Middle frontal gyrus (tissue), 1 donor: Measurements from ENCODE around the gene ITCH.
"Not testable (repeated sequence)": the region's sequence is repeated elsewhere in the genome, so short reads cannot be mapped to it uniquely, and the experiment has no call there.

Experiments used
- DNase-seq: peaks from one replicate; pipeline ENCODE4 v3.0.0-alpha.2; 2015; ENCODE audit warnings: low spot score; ENCODE audit errors: extremely low spot score

ITCH gene

DNA sequence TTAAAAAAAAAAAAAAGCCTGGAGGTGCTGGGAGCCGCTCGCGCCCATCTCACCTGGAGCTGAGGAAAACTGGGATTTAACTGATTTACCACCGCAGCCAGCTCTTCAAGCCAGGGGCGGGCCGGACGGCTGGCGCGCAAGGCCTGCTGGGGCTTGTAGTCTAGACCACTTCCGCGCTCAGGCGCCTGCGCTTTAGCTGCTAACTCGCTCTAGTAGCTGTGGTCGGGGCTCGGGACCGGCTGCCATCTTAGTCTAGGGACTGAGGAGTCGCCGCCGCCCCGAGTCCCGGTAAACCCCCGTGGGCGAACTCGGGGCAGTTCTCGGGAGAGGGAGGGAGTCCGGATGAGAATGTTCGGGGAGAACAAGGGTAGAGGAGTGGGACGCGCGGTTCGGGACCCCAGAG lies at the start of gene ITCH:
Gene ITCH, plus strand, starts transcription at position 212 of the 403 bp plus-strand sequence. CDS start 30,539 bp downstream, outside the sequence.
- DNase-seq = peak; percentile 98

DNA sequence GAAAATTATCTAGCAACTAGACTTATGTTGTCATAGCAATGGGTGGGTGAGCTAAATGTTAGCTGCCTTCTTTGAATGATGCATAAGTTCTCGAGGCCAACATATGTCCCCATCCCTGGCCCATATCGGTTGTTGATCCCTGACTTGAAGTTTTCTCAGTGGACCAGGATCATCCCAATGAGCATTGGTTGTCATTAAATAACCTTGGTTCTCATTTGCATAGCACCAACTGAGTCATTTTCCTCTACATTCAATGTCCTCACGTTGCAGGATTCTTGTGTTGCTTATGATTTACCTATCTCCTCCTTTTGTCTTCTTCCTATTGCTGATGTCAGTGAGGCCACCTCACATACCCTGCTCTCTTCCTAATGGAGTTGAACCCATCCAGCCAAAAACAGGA lies 47.8 kb upstream of the ITCH start:
- no peak for DNase-seq

DNA sequence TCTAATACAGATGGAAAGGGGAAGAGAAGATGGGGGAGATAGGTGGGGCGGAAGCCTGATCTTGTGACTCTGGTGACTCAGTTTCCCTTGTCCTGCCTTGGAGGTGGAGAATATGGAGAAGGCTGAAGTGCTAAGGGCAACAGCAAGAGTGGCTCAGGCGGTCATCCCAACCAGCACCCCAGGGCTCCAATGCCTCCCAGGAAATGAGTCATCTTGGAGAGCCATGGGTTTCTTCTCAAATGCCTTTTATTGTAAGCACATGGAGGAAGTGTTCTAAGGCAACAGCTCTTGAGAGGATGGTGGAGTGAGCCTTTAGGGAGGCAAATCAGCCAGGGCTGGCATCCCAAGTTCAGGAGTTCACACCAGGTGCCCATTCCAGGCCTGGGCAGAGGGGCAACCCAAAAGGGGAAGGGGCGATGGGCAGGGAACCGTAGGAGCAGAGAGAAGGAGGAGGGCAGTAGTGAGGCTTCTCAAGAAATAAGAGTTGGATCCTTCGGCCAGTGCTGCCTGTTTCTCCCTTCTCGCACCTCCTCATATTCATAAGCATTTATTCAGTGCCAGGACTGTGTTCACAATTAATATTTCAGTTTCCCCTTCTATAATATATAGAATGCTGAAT lies 46.8 kb upstream of the ITCH start:
- no peak for DNase-seq

DNA sequence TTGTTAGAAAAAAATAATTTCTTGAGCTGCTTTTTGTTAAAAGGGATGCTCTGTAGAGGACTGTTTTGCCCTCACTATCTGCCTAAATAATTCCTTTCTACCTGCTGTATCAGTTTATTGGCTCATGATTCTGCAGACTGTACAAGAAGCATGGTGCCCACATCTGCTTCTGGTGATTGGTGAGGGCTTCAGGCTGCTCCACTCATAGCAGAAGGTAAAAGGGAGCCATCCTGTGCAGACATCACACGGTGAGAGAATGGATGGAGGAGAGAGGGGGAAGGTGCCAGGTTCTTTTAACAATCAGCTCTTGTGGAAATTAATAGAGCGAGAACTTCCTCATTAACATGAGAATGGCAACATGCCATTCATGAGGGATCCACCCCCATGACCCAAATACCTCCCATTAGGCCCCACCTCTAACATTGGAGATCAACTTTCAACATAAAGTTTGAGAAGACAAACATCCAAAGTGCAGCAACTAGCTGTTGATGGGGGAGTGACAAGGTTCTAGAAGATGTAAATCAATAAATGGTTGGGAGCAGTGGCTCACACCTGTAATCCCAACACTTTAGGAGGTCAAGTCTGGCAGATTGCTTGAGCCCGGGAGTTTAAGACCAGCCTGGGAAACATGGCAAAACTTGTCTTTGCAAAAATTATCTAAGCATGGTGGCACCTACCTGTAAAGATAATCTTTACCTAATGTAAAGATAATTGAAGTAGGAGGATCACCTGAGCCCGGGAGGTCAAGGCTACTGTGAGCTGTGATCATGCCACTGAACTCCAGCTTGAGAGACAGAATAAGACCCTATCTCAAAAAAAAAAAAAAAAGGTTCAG lies 44.2 kb upstream of the ITCH start:
- DNase-seq = no peak

DNA sequence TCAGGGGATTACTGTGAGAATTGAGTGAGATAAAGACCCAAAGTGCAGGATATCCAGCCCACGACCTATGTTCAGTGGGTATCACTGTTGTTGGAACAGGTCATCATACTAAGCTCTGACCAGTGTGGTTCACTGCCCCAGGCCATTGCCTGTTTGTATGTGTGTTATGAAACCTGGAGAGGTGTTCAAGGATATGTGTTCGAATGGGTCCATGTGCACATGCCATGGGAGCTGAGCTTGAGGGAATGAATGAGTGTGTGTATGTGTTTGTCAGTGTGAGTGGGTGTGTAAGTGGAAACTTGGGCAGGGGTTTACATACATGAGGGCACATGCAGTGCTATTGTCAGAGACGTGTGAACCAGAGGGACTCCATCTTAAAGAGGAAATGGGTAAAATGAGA lies 42.2 kb upstream of the ITCH start:
- DNase-seq = no peak

DNA sequence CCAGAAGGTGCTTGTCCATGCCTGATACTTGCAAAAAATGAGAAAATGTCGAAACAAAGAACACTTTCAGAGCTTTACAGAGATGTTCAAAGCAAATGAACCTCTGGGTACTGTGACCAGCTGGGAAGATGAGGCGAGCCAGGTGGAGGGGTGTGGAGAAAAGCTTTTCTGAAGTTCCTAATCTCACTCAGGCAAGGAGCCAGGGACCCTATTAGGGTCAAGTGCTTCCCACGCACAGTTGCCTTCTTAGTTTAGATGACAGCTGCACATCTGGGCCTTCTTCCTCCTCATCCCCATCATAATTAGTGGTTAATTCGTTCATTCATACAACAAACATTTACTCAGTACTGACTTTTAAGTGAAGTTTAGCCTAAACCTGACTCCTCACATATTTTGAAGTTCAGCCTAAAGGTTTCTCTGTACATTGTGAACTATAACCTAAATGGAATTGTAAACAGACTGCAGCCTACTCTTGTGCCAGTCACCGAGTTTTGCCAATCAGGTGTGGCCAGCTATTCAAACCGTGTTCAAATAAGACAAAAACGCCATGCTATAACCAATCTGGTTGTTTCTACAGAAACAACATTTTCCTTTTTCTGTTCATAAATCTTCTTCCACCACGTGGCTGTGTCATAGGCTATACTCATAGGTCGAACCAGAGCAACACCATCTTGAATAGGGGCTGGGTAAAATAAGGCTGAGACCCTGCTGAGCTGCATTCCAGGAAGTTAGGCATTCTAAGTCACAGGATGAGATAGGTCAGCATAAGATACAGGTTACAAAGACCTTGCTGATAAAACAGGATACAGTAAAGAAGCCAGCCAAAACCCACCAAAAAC lies 40.6 kb upstream of the ITCH start:
- DNase-seq = no peak

DNA sequence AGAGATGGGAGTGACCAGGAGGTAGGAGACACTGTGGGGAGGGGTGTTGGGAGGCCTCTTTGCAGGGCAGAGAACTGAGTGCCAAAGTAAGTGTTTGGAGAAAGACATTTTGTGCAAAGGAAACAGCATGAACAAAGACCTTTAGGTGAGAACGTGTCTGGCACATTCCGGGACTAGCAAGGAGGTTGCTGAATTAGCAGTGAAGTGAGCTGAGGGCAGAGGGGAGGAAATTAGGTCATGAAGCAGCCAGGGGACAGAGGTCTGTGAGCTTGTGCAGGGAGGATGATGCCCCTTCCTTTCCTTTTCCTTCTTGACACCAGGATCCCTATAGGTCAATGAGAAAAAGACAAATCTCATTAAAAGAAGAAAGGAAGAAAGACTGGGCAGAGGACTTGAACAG lies 38.5 kb upstream of the ITCH start:
- no peak for DNase-seq

DNA sequence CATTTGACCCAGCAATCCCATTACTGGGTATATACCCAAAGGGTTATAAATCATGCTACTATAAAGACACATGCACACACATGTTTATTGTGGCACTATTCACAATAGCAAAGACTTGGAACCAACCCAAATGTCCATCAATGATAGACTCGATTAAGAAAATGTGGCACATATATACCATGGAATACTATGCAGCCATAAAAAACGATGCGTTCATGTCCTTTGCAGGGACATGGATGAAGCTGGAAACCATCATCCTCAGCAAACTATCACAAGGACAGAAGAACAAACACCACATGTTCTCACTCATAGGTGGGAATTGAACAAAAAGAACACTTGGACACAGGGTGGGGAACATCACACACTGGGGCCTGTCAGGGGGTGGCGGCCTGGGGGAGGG lies 34.9 kb upstream of the ITCH start:
- not testable (repeated sequence) for DNase-seq

DNA sequence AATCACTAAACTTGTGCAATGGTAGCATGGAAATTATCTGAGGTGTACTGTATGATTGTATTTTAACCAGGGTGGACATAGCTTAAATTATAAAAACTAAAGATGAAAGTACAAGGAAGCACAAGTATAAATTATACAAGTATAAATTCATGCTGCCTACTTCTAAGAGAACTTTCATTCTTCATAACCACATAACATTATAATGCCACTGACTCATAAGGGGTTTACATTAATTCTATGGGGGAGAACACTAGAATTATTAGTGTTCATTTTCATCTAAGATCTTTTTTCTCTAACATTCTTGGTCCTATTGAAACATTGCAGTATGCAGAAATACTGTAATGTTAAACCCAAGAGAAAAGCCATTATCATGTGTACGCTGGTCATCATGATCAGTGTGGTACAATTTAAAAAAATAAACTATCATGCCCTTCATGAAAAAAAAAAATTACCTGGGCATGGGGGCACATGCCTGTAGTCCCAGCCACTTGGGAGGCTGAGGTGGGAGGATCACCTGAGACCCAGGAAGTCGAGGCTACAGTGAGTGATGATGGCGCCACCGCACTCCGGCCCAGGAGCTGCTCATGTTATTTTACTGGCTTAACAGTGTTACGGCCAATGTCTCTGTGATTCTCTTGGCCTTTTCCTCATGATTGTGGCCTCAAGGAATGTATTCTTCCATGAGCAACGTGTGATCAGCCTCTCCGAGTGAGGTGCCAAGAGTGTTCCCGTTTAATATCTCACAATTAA lies 34.0 kb upstream of the ITCH start:
- DNase-seq = no peak

DNA sequence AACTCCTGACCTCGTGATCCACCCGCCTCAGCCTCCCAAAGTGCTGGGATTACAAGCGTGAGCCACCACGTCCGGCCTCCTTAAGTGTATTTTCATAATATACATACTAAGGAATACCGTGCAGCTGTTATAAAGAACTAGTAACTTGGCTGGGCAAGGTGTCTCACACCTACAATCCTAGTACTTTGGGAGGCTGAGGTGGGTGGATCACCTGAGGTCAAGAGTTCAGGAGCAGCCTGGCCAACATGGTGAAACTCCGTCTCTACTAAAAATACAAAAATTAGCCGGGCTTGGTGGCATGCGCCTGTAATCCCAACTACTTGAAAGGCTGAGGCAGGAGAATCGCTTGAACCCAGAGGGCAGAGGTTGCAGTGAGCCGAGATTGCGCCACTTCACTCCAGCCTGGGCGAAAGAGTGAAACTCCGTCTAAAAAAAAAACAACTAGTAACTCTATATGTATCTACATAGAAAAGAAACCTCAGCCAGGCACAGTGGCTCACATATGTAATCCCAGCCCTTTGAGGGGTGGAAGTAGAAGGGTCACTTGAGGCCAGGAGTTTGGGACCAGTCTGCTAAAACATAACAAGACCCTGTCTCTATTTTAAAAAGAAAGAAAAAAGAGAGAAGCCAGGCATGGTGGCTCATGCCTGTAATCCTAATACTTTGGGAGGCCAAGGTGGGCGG lies 32.1 kb upstream of the ITCH start:
- not testable (repeated sequence) for DNase-seq

DNA sequence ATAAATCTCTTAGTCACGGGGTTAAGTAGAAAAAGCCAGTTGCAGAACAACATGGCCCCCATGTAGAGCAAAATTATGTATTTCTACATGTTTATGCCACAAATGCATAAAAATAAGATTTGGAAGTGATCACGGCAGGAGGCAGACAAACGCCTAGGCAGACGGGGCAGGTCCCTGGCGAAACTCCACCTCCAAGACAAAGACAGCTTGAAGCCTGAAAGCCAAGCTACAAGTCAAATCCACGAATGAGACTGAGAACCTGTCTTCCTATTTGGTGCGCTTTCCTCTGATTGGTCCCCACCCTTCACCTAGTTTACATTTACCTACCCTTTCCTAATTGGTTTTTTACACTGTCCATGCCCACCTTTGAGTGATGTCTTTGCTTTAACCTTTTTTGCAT lies 31.2 kb upstream of the ITCH start:
- no peak for DNase-seq

DNA sequence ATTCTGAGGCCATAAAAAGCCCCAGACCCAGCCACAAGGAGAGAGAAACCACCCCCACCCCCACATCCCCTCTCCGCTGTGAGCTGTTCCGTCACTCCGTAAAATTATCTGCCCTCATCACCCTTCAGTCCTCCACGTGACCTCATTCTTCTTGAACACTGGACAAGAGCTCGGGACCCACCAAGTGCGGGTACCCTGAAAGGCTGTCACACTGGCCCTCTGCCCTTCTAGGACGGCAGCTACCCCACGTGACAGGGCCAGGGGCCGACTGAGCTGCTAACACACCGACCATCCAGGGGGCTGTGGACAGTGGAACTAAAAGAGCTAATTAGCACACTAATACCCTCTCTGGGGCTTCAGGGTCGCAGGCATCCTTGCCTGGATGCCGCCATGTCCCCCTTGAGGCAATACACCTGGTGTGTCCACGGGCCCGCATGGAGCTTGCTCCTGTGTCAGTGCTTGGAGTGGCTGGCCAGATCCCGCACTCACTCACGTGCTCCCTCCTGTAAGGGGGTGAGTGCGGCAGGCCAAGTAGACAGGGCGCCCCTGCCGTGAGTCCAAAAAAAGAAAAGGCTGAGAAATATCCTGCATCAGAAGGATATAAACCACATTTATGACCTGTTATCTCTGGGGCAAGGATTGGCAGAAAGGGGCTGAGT lies 30.7 kb upstream of the ITCH start:
- no peak for DNase-seq

DNA sequence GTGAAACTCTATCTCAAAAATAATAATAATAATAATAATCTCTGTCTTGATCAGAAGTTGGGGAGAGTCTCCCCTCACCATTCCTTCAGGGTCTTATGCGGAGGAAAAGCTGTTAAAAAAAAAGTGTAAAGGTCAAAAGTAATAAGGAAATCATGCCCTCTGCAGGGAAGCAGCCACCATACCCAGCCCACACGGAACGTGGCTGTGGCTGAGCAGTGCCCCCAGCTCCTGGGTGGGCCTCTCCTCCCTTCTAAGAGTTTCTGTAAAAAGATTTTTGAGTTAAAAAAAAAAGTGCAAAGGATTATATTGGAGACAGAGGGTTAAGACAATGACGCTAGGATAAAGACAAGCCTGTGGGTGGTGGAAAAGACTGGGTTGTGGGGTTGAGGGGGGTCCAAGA lies 29.3 kb upstream of the ITCH start:
- no peak for DNase-seq

DNA sequence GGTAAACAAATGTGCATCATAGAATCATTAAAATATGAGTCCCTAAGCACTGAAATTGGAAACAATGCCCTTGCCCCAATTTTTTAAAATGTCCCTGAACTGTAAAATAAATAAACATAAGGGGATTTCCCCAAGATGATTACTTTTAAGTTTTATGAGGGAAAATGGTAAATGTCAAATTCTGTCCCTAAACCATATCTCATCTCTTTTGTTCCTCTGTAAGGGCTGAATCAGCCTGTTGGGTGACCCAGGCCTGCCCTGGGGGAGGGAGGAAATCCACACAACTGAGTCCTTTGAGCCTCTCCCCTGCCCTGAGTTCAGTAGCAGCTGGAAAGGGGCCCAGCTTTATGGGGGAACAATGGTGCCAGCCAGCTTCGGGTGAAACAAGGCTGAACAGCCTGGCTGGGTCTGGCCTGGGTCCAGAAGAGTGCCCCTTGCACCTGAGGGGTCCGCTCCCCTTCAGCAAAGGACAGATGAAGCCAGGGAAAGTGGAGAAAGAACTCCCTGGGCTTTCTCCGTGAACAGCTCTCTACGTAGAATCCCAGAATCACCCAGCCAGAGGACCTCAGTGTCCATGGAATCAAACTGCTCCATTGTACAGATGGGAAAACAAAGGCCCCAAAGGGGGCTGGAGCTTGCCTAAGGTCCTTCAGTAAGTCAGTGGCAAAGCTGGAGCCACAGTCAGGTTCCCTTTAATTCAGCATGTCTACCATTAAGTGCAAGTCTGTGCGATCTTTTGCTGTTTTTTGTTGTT lies 28.2 kb upstream of the ITCH start:
- peak; percentile 69 for DNase-seq

DNA sequence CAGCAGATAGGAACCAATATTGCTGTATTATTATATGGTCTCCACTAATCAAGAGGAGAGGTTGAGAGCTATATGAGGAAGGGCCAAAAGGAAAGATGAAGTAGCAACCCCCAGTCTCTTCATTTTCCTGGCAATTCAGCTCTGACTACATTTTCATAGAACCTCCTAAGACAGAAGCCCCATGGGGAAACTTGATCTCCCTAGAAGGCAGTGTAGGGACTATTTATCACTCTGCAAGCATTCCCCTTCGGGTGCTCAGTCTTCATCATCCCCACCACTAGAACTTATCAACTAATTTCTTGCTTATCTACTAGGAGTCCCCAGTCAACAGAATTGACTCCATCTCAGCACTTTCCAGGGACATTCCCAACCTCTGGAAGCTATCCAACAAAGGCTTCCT lies 25.5 kb upstream of the ITCH start:
- no peak for DNase-seq

DNA sequence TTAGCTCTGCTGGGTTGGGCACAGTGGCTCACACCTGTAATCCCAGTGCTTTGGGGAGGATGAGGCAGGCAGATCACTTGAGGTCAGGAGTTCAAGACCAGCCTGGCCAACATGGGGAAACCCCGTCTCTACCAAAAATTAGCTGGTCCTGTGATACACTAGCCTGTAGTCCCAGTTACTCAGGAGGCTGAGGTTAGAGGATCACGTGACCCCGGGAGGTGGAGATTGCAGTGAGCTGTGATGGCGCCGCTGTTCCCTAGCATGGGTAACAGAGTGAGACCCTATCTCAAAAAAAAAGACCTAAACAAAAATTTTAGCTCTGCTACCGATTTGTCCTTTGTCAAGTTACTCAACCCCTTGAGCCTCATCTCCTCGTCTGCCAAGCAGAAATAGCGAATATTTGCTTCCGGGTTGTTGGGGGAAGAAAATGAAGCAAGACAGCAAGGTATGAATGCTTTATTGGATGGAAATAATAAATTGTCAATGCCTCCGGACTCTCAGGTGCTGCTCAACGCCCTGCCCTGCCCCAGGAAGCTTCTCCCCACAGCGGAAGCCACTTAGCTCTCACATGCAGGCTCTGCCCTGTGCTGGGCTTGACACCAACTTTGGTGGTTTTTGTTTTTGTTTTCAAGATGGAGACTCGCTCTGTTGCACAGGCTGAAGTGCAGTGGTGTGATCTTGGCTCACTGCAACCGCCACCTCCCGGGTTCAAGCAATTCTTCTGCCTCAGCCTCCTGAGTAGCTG lies 24.9 kb upstream of the ITCH start:
- no peak for DNase-seq

DNA sequence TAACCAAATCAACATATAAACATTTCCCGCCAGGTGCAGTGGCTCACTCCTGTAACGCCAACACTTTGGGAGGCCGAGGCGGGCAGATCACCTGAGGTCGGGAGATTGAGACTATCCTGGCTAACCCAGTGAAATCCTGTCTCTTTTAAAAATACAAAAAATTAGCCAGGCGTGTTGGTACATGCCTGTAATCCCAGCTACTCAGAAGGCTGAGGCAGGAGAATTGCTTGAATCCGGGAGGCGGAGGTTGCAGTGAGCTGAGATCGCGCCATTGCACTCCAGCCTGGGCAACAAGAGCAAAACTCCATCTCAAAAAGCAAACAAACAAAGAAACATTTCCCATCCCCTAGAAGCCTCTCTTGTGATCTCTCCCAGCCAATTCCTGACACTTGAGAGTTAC lies 22.3 kb upstream of the ITCH start:
- DNase-seq = not testable (repeated sequence)

DNA sequence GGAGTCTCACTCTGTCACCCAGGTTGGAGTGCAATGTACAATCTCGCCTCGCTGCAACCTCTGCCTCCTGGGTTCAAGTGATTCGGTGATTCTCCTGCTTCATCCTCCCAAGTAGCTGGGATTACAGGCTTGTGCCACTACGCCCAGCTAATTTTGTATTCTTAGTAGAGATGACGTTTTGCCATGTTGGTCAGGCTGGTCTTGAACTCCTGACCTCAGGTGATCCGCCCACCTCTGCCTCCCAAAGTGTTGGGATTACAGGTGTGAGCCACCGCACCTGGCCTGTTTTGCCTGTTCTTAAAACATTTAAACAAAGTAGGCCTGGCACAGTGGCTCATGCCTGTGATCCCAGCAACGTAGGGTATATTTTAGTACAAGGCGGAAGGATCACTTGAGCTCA lies 21.9 kb upstream of the ITCH start:
- DNase-seq = not testable (repeated sequence)
